Hepatic stellate cell (primary cell): ENCODE data around the gene P2RY12.
A peak's percentile ranks its signal among the peaks of the same experiment; 100 is the strongest.

Experiments used
- DNase-seq: peaks from one replicate; pipeline ENCODE4 v3.0.0; 2011; ENCODE audit warnings: low spot score

Gene P2RY12

DNA sequence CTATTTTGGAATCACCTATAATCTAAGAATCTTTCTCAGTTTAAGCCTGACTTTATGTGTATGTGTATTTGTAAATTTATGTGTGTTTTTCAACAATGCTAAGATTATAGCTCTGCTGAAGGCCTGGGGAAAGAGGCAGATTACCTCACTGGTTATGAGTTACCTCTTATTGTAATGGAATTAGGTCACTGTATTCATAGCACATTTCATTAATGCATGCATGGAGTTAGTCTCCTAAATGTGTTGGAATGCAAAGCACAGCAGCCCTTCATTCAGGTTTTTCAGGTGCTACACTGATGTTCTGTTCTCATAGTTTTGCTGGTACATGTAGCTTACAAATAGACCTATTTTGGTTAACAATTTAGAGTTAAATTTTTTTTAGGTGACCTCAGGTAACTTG is 77.4 kb downstream of the P2RY12 start:
- DNase-seq, result no peak

DNA sequence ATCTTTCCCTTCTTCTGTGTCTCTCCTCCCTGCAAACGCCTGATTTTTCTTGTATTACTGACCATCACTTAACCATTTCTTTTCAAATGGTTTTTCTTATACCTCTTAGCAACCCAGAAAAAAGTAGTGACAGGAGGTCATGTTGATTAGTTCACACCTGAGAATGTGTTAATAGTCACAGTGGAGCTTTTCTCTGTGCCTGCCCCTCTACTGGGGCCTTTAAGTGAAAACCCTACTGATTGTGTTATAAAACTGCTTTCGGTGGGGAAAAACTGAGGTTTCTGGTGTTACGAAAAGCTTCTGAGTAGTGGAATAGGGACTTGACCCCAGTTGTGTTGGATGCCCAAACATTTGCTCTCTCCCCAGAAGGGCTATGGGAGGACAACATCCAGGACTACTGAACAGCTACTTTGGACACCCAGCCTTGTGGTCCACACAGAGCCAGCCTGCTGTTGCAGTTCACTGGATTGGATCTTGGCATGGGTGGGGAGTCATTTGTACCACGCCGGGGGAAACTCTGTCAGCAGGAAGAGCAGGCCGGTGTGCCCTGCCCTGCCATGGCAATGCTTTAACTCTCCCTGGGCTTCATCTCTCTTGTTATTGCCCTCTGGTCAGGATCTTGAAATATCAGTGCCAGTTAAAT is 78.3 kb downstream of the P2RY12 start:
- no peak for DNase-seq

DNA sequence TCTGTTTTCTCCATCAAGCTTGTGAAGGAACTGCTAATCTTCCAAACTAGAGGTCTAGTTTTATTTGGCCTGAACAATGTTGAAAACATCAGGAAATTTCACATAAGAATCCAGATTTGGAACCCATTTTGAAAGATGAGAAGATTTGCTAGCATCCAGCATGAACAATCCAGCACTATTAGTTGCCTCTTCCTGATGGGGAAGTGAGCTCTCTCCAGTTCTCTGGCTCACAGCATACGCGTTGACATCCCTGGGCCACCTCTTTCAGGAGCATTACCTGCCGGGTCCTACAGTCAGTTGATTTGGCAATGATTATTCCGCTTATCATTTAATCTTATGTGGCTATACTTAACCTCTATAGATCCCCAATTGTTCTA is 78.8 kb downstream of the P2RY12 start:
- no peak for DNase-seq

DNA sequence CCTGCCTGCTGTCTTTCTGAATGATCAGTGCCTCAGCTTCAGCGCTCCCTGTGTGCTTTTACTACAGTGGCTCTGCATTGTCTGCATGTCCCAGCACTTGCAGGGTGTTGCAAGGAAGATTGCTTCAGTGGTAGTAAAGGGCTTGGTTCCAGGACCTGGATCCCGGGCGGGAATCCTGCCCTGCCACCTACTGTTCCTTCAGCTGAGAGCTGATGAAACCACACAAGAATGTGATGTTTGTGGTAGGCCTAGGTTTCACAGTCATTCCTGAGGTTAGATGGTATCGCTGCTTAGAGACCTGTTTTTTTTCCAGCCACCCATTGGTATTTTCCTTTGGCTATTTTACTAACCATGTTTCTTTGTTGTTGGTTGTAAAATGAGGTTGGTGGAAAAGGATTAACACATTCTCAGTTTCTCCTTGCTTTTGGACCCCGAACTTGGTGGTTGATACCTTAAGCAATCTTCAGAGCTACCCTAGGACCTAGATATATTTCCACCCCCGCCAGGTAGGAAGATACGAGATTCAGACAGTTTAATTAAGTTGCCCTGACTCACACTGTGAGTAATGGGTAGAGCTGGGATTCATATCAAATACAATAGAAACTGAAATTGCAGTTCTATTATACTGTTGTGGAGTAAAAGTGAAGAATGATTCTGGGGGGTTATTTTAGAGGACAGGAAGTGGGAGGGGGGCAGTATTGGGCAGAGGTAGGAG is 79.3 kb downstream of the P2RY12 start:
- peak; percentile 77 for DNase-seq

DNA sequence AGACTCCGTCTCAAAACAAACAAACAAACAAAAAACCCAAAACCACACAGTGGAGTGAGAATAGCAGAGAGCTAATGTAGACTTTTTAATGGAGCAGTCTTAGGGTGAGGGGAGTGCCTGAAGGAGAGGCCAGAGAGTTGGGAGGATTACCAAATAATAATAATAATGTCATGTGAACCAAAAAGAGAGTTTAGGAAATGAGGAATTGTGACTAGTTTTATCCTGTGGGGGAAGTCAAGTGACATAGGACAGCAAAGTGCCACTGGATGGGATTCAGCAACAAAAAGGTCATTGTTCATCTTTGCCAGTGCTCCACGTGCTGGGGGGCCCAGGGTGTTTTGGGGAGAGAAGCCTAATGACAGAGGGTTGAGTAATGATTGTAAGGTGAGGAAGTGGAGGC is 80.8 kb downstream of the P2RY12 start:
- DNase-seq, result no peak

DNA sequence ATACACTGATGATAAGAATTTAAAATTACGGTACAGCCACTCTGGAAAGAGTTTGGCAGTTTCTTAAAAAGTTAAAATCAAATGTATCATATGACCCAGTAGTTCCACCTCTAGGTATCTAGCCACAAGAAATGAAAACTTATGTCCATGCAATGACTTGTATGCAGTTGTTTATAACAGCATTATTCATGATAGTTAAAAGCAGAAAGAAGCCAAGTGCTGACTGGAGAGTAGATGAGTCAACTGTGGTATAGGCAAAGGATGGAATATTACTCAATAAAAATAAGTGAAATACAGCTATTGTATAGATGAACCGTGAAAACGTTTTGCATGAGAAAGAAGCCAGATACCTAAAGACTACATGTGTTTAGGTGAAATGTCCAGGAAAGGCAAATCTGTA is 82.8 kb downstream of the P2RY12 start:
- DNase-seq, result no peak

DNA sequence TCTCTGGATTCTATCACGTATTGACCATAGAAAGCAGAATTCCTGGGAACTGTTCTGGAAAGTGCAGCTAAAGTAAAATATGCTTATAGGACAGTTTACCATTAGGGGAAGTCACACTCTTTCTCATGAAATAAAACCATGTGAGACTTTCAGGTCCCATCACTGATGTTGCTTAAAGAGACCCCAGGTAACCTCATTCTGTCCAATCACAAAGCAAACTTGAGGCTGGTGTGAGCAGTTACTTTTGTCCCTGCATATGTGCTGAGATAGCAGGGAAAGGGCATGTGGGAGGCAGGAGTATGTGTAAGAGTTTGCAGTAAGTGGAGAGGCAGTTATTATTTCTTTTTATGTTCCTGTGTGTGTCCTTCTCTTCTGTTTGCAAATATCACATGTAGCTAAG is 84.0 kb downstream of the P2RY12 start:
- no peak for DNase-seq

DNA sequence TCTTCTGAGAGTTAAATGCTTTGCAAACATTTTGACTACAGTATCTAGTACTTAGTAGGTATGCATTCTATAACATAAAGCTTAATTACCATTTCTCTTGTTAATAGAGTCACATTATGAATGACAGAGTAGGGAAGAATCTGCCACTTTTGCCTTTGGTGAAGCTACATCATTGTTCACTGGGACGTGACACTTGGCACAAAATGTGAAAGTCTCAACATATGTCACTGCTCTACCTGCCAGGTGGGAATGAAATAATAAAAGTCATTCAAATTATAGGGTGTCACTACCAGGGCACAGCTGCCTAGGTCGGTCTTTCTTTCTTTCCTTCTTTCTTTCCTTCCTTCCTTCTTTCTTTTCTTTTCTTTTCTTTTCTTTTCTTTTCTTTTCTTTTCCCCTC is 85.5 kb downstream of the P2RY12 start:
- DNase-seq, result no peak

DNA sequence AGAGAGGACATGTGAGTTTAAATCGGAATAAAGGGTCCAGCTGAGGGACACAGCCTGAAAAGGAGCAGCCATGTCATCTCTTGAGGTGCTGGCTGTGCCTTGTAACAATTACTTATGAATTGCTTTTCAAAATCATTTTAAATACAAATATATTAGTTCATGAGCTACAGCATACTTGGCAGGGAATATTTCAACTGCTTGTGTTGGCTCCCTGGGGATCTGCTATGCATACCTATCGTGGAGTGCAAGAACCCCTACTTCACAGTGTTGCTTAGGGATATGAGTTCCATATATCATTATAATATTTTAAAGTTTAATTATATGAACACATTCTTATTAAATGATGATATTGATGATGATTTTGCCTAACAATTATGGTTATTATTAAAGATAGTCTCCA is 87.1 kb downstream of the P2RY12 start:
- no peak for DNase-seq

DNA sequence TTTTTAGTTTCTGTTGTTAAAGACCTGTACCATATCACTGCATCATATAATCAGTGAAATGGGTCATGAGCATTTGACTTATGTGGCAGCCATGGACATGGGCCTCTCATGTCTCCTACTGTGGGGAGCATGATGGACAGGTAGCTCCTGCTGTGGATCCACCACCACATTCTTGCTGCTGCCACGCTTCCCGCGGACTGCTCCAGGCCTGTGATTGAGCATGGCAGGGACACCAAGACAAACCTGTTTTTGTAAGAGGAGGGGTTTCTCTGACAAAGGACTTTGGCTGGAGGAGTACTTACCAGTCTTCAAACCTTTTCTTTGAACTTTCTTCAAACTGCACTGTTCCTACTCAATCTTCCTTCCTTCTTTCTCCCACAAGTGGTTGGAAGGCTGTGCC is 88.3 kb downstream of the P2RY12 start:
- no peak for DNase-seq

DNA sequence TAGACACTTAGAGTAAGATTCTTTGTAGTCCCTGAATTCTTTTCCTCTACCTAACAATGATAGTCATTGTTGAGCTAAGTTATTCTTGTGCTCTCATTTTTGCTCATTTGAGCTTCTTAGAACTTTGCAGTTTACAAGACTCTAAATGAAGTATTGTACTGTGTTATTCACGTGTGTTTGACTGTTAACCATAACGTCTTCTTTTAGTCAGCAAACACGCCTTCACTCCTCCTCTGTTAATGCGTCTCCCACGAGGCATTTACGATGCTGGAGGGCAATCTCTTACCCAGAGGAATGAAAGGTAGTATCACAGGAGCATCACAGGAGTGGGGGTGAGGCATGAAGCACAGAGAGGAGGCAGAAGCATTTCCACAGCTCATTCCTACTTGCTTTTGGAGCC is 91.4 kb downstream of the P2RY12 start:
- DNase-seq, result no peak

DNA sequence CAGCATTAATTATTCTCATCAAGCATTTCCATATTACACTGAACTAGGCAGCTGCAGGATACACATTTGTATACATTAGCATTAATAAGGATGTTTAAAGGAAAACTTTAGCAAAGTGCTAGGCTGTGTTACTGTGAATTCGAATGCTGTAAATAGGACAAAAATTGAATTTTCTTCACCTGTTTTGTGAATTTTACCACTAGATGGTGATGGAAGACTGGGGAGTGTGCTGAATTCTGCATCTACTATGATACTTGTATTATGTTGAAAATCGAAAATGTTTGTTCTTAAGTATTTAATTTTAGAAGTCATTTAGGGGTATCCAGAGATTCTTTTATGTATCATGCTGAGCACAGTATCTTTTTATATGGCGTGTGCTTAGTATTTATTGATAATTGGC is 93.9 kb downstream of the P2RY12 start:
- DNase-seq, result peak; percentile 26

DNA sequence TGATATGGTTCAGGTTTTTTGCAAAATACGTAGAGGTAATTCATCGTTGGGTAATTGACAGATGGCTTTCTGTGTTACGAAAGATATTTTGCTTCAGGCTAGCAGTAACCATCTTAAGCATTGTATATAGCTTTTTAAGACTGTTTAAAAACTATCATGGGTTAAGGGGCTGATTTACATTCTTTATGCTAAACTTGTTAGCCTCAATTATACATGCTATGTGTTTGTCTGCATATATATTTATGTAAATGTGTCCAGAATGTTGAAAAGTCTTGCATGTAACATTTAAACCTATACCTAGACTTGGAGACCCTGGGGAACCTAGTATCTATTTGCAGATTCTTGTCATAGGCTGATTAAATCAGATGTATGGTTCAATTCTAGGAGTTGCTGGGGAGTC is 95.1 kb downstream of the P2RY12 start:
- DNase-seq, result no peak
